ENCODE results near the gene ADGRD1.
"Not testable (repeated sequence)": the region's sequence is repeated elsewhere in the genome, so short reads cannot be mapped to it uniquely, and the experiment has no call there.

Gene ADGRD1

DNA sequence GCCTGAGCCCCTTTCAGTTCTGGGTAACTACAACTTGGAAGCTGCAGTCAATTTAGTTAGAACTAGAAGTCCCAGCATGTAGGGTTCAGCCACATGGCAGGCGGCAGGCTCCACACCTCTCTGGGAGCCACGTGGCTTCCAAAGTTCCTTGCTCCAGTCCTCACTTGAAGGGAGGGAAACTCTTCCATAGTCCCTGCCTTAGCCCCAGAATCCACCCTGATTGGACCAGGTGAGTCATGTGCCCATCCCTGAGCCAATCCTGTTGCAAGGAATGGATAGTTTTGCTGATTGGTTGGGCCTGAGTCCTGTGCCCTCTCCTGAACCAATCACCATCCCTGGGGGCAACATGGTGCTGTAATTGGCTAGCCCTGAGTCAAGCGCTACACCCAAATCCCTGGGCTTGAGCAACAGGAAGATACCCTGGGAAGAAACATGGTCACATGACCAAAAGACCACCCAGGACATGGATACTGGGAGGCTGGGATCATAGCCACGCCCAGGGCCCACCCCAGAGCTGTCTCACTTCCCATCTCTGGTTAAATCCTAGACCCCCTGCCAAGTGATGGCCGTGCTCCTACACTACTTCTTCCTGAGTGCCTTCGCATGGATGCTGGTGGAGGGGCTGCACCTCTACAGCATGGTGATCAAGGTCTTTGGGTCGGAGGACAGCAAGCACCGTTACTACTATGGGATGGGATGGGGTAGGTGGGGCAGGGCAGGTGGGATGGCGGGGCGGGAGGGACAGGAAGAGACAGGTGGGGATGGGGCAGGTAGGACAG lies 154.7 kb downstream of the ADGRD1 start:
- no peak for DNase-seq

DNA sequence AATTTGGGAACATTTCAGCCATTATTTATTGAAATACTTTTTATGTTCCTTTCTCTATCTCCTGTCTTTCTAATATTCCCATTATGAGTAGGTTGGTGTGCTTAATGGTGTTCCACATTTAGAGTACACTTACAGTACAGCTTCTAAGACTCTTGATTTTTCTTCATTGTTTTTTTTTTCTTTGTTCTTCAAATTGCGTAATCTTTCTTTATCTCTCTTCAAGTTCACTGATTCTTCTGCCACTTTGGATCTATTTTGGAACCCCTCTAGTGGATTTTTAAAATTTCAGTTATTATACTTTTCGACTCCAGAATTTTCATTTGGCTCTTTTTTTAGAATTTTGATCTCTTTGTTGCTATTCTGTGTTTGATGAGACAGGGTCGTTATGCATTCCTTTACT lies 157.7 kb downstream of the ADGRD1 start:
- no peak for DNase-seq

DNA sequence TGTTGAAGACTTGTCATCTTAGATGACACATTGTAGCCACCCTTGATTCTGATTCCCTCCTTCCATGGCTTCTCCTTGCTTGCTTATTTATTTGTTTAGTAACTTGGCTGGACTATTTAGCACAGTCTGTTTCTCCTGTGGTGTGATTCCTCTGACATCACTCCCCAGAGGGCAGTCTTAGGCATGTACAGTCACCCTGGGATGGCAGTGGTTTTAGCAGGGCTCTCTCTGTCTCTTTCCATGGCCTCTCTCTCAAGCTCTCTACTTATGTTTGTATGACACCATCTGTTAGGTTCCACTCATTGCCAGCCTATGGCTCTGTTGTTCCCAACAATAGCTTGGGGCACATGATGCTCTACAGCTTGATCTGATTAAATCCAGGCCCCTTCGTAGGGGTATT lies 158.3 kb downstream of the ADGRD1 start:
- no peak for DNase-seq

DNA sequence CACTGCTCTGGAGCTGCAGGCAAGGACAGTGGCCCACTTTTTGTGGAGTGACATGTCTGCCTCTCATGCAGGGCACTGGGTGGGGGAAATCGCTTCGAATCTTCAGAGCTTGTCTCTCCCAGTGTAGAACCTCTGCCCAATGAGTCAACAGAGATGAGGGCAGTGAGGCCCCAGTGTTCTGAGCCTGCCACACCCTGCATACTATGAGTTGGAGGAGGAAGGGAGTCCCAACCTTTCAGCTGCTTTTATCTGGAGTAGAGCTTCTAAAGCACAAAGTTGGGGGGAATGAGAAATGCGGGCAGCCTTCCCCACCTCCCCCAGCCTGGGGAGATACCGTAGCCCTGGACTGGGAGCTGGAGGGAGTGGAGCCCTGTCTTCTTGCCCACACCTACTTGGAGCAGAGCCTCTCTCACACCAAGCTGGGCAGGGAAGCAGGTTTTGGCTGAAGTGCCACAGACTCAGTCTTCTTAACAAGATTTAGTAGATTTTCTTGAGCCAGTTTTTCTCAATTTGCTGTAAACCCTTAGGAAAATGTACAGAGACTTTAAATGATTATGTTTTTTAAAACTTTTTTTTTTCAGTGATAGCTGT lies 159.1 kb downstream of the ADGRD1 start:
- no peak for DNase-seq

DNA sequence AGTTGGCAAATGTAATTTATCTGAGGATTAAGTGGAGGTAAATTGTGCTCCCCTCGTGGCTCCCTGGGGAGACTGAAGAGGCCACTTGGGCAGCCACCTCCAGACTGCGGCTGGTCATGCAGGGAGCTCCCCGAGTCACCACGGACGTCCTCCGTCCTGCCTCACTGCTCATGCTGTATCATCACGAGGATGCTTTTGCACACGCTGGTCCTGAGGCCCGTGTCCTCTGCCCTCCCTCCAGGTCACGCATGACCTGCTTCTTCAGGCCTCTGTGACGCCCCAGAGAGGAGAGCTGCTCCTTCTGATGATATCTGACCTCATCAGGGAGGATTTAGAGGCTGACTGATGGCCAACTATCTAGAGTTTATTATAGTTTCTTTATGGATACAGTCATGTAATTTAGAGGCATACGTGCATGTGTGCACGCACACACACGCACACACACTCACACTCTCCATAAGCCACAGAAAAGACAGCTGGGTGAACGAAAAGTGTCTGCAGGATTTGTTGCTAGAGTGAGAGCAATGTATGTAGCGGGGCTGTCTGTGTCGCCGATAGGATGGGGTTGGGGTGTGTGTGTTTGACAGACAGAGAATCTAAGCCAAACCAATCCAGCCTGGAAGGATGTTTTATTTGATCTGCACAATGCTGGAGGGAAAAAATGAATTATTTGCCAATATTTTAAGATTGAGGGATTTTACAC lies 160.0 kb downstream of the ADGRD1 start:
- DNase-seq: no peak

DNA sequence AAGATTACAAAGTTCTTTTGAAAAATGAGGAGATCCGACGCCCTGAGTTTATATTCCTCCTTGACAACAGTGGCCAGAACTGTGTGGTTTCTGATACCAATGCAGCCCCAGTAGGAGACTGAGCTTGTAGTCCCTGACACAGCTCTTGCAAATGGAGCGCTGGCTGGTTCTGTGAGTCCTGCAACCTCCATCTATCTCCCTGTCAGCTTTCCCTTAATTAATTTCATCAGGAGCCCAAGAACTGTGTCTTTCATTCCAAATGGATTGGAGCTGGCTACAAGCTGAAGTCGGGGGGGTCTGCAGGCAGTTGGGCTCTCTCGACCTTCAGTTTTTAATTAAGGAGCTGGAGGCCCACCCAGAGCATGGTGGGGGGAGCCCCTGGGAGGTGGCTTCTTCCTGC lies 160.6 kb downstream of the ADGRD1 start:
- DNase-seq: no peak

DNA sequence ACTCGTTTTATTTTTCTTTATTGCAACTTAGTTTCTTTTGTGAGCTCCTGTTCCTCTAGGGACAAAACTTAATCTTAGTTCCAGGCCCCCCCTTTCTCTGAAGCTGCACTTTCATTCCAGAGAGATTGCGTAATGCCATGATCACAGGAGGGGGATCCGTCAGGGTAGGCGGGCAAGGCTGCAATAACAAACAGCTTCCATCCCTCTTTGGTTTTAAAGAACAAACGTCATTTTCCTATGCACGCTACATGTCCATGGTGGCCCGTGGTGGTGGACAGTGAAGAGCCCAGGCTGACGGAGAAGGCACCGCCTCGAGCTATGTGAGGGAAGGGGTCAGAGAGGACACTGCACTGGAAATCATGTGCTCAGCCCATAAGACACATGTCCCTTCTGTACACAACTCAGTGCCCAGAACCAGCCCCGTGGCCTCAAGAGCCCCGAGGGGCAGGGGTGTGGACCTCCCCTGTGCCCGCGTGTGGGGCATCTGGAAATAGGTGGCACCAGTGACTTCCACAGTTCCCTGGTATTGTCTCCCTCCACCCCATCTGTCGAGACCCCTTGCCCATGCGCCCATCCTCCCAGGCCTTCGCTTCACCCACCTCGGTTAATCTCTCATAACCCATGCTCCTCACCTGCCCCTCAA lies 161.4 kb downstream of the ADGRD1 start:
- DNase-seq: no peak

DNA sequence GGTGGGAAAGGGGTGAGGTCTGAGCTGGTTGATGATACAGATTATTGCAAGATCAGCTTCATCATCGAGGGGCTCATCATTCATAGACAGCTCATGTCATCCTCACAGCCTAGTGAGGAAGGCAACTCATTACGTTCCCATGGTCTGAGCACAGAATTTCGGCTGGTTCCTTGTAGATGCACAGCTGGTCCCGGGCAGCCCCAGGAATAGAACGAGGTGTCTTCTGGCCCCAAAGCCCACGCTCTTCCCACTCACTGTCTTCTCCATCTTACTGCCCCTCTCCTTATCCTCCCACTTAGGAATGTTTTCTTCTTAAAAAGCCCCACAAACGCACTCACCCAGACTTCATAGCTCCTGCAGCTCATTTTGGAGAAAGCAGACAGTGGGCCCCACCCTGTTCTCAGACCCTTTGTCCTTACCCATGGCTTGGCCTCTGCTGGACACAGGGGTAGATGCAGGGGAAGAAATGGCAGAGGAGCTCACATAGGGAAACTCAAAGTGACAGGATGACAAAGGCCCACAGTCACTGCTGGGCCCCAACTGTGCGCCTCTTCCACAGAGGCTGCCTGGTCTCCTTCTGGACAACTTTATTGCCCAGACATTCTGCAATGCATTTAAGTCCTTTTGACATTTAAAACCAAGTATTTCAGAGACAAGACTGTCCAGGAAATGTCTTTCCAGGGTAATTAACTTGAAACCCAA lies 162.2 kb downstream of the ADGRD1 start:
- DNase-seq: no peak

DNA sequence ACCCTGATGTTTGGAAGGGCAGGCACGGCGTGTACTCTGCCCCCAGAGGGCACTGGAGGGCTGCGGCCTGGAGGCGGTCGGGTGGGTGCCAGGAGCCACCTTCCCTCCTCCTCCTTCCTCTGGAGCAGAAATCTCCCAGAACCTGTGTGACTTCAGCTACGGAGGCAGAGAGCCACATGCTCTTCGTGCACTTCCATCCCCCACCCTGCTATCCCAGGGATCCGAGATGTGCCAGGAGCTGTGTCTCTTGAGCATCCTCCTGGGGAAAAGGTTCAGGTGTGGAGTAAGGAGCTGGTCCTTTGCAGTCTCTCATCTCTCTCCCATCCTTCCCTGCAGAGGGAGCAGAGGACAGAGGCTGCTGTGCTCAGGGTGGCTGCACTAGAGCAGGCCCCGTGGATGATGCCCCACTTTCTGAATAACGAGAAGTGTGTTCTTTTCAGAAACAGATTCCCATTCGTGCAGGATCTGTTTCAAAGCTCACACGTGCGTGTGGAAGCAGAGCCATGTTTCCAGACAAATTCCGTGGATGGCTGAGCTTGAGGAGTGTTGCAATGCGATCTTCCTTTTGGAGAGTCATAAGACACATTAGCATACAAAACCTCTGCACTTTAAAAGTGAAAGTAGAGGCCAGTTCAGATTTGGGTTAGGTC lies 162.9 kb downstream of the ADGRD1 start:
- DNase-seq: no peak

DNA sequence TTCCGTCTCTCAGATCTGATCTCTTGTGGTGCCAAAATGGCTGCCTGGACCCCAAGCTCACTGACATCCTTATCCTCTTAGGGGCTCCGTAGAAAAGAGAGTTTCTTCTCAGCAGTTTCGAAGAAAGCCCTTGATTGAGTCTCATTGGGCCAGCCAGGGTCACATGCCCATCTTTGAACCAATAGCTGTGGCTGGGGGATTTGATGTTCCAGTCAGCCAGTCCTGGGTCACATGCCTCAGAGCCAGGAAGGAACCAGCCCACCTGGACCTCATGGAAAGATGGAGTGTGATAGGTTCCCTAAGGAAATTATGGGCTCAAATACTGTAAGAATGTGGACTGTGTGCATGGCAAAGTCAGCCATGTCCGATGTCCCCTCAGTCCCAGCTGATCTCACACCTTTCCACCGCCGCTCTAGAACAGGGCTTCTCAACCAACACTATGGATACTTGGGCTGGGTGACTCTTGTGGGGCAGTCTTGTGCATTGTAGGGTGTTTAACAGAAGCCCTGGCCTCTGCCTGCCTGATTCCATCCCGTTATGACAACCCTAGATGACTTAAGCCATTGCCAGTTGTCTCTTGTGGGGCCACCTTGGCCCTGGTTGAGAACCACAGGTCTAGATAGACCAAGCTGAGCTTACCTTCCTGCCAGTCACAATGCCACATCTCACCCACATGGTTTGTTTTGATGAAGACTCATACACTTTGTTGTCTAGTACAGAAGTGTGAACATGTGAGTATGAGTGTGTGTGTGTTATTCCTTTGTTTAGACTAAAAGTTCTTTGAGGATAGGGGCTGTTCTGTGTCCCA lies 163.9 kb downstream of the ADGRD1 start:
- no peak for DNase-seq

DNA sequence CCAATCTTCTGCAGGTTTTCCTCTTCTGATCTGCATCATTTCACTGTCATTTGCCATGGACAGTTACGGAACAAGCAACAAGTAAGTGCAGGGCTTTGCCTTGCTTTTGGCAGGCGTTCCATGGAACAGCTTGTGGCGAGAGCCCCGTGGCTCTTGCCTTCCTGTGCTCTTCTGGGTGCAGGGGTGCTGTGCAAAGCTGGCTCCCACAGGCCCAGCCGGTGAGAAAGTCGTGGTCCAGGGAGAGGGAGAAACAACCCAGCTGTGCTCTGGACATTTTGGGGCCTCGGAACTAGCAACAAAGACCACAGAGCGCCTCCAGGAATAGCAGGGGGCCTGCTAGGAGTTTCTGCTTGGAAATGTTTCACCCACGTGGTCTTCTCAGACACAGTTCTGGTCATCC lies 164.7 kb downstream of the ADGRD1 start:
- DNase-seq: no peak

DNA sequence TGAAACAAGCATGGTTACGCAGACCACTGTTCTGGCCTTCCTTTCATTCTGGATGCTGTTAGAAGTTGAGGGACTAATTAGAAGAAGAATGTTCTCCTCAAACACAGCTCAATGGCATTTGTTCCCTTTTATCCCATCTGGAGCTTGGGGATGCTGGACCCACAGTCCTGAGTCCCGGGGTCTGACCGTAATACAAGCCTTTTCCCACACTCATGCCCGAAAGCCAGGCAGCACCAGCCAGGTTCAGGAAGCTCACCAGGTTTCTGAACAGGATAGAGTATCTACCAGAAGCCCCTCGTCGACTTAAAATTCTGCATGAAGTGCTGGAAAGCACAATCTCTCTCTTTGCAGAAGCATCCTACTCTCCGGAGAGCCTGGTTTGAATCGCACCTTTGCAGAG lies 165.6 kb downstream of the ADGRD1 start:
- DNase-seq: not testable (repeated sequence)

DNA sequence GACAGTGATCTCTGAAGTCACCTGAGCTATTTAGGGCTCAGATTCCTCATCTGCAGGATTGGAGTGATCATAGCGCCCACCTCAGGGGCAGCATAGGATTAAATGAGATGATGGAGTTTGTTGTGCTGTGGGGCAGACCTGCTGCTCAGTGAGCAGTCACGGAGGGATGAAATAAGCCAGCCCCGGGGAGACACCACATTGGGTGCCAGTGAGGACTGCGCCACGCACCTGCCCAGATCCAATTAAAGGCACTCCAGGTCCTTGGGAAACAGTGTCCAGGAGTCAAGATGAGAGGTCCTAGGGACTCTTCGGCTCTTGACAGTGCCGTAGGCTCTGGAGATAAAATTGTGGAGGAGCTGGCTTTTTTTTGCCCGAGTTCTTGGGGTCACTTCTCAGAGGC lies 166.2 kb downstream of the ADGRD1 start:
- DNase-seq: no peak

DNA sequence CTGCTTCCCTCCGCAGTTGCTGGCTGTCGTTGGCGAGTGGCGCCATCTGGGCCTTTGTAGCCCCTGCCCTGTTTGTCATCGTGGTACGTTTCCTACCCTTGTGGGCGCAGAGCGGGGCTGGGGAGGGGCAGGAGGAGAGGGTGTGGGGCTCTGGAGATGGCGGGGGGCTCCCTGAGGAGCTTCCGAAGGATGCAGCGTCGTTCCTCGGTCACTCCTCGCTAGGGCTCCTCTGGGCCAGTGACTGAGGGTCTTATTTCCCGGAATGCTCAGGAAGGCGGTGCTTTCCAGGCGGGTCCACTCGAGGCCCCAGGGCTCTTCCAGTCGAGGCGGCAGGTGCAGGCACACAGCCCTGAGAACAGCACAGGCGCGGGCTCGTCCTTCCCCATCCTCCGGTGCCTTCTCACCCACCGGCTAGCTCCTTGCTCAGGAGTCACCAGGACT lies 167.1 kb downstream of the ADGRD1 start:
- DNase-seq: no peak

DNA sequence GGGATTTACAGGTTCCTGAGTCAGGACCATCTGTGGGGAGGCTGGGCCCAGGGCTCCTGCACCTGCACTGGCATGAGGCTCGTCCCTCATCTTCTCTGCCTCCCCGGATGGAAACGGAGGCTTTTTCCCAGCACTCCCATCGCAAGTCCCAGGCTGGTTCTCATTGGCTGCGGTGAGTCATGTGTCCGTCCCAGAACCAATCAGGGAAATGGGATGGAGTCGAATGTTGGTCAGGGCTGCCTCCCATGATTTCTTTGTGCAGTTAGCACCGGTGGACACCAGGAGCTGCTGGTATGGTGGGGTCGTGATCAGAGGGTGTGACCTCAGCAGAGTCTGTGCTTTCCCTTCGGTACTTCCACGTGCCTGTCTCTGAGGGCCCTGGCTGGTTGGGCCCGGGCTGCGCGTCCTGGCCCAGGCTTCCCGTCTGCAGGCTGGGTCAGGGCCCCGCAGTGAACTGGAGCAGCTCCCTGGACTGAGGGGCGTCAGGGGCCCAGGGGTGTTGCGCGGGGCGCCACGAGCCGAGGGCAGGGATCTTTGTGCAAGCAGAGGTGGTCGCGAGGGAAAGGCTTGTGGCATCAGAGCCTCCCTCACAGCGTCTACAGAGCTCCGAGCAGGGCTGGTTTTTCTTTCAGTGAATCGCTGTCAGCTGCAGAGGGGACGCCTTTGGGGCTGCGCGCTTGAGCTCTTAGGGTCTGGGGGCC lies 168.1 kb downstream of the ADGRD1 start:
- DNase-seq: no peak

DNA sequence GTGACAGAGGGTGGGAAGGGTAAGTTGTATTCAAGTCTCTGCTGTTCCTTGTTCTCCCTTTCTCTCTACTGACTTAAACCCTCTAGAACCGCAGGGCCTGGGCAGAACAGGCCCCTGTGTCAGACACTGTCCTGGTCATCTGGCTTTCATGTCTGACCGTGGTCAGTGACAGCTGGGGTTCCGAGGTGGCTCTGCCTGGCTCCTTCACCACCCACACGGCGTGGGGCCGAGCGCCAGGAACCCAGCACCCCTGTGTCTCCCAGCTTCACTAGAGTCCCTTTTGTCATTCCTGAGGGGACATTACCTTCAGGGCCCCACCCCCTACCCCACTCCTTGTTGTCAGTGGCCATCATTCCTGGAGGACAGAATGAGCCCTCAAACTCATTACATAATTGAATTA lies 168.9 kb downstream of the ADGRD1 start:
- DNase-seq: peak; percentile 28

DNA sequence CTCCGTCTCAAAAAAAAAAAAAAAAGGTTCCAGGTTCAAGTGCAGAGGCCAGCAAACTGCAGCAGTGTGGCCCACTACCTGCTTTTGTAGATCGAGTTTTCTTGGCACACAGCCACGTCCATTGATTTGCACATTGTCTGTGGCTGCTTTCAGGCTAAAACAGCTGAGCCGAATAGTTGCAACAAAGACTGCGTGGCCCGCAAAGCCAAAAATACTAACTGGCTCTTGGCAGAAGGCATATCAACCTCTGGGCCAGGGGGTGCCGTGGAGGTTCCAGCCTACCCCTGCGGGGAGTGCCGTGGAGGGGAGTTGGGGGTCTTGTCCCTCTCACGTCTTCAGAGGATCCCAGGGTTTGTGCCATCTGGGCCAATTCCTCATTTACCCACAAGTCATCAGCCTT lies 170.1 kb downstream of the ADGRD1 start:
- peak; percentile 43 for DNase-seq

DNA sequence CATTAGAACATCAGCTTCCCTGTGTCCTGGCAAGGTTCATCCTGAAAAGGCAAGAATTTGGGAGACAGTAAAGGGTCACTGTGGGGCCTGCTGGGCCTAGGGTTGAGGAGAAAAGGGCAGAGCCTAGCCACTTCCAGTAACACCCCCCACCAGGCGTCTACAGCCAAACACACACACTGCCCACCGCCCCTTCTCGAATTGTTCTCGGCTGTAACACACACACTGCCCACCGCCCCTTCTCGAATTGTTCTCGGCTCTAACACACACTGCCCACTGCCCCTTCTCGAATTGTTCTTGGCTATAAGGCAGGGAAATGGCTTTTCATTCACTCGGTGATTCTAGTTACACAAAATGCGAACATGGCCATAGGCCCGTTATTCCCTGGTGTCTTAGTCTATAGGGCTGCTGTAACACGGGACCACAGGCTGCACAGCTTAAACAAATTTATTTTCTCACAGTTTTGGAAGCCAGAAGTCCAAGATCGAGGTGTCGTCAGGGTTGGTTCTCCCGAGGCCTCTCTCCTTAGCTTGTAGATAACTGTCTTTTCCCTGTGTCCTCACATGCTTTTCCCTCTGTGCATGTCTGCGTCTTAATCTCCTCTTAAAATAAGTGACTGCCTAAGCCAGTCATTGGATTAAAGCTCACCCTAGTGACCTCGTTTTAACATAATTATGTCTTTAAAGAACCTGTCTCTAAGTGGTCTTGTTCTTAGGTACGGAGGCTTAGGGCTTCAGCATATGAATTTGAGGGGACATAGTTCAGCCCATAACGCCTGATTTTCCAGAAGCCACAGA lies 171.0 kb downstream of the ADGRD1 start:
- DNase-seq: peak; percentile 7

DNA sequence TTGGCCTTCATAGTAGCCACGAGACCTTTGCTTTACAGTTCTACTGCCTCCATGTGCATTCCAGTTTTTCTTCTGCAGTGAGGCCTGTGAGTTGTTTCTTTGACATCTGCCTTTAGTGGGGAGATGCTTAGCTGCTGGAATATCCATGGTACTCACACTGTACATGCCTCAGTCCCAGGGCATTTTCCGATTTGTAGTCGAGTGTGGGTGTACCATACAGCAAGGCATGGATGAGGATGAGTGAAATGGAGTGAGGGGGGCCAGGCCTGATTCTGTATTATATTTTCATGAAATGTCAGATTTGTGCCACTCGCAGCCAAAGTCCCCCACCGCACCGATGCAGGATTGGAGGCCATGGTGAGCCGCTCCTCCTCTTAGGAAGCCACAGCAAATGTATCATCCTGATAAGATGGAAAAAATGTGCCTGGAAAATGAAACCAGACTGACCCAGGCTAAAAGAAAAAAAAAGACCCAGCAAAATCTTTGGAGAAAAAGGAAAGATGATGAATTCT lies 173.0 kb downstream of the ADGRD1 start:
- DNase-seq: peak; percentile 19

DNA sequence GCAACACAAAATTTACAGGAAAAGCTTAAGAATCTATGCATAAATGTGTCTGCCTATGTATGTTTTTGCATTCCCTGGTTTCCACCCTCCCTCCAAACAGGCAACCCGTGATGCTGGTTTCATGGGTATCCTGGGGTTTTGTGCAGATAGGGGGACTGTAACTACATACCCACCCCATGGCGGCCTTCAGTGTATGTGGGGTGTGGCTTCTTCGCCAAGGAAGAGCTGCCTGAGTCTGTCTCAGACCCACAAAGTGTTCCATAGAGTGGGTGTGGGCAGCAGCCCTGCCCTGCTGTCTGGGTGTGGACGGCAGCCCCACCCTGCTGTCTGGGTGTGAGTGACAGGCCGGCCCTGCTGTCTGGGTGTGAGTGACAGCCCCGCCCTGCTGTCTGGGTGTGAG lies 174.8 kb downstream of the ADGRD1 start:
- DNase-seq: no peak
